IMR-90 (cell line): Measurements from ENCODE around the gene ZNF341. TPM values are rescaled to one million over a fixed set of nuclear protein-coding genes. Genes with fewer than 3 reads are reported as not detected.

Experiments
- ATAC-seq: fragments of 200-7000 bp; cut with Tn5 transposase; 2 replicates; pipeline ENCODE4 v1.9.1; 2020; ENCODE audit warnings: low read depth, mild to moderate bottlenecking, moderate library complexity
- BruUV-seq: library from RNA; stranded (reverse); fragments of 400-500 nt; replicated peaks from 2 replicates; lab custom pipeline; 2021; lab: Mats Ljungman, UMichigan
- CTCF ChIA-PET: fragments of 300-600 bp; formaldehyde crosslinking; extraction: SDS; loops from one replicate; lab custom pipeline; 2021; ENCODE audit warnings: antibody characterized with exemption; lab: Yijun Ruan, JAX
- POLR2A ChIA-PET: fragments of 300-600 bp; sonication (Branson Sonifier 250); formaldehyde crosslinking; loops from one replicate; lab custom pipeline; 2022; ENCODE audit warnings: antibody characterized with exemption; ENCODE audit not compliant: unreplicated experiment; lab: Charles Lee
- DNase-seq: peaks from one replicate; pipeline ENCODE4 v3.0.0; 2013
- H2AFZ ChIP-seq: replicated peaks from 2 replicates; pipeline ENCODE3; 2013; ENCODE audit warnings: low read length, mild to moderate bottlenecking; ENCODE audit not compliant: poor library complexity
- H2AK5ac ChIP-seq: 2 replicates; pipeline ENCODE4 v1.6.1; 2013; ENCODE audit warnings: low read depth, low read length, inconsistent platforms
- H2AK9ac ChIP-seq: replicated peaks from 2 replicates; pipeline ENCODE3; 2013; ENCODE audit warnings: mild to moderate bottlenecking, low read depth, low read length, moderate library complexity; ENCODE audit not compliant: poor library complexity
- H2BK120ac ChIP-seq: 2 replicates; pipeline ENCODE4 v1.6.1; 2013; ENCODE audit warnings: low read depth, low read length, inconsistent platforms
- H2BK15ac ChIP-seq: 3 replicates; pipeline ENCODE4 v1.6.1; 2013; ENCODE audit warnings: low read depth, low read length, inconsistent platforms
- H2BK20ac ChIP-seq: 2 replicates; pipeline ENCODE4 v1.6.1; 2013; ENCODE audit warnings: low read depth, mild to moderate bottlenecking, inconsistent platforms, low read length, moderate library complexity
- H2BK5ac ChIP-seq: 2 replicates; pipeline ENCODE4 v1.6.1; 2013; ENCODE audit warnings: mild to moderate bottlenecking, low read depth, low read length, inconsistent platforms; ENCODE audit not compliant: poor library complexity, severe bottlenecking
- H3K14ac ChIP-seq: replicated peaks from 2 replicates; pipeline ENCODE4 v1.6.1; 2013; ENCODE audit warnings: low read depth, low read length, inconsistent platforms
- H3K18ac ChIP-seq: 2 replicates; pipeline ENCODE4 v1.6.1; 2013; ENCODE audit warnings: low read depth, low read length, control low read depth
- H3K23ac ChIP-seq: 2 replicates; pipeline ENCODE4 v1.6.1; 2013; ENCODE audit warnings: low read depth, low read length, inconsistent platforms
- H3K27ac ChIP-seq: 2 replicates; pipeline ENCODE4 v1.5.1; 2013; ENCODE audit warnings: mild to moderate bottlenecking, control low read depth, low read length; ENCODE audit not compliant: insufficient read depth
- H3K27me3 ChIP-seq: 2 replicates; pipeline ENCODE4 v1.6.1; 2013; ENCODE audit warnings: low read length; ENCODE audit not compliant: control insufficient read depth, insufficient read depth
- H3K36me3 ChIP-seq: 2 replicates; pipeline ENCODE4 v1.6.1; 2013; ENCODE audit warnings: low read length, mixed read lengths; ENCODE audit not compliant: control insufficient read depth, insufficient read depth
- H3K4ac ChIP-seq: 2 replicates; pipeline ENCODE4 v1.6.1; 2013; ENCODE audit warnings: low read depth, low read length, inconsistent platforms
- H3K4me1 ChIP-seq: 2 replicates; pipeline ENCODE4 v1.6.1; 2013; ENCODE audit warnings: low read length, mixed read lengths; ENCODE audit not compliant: control insufficient read depth, insufficient read depth
- H3K4me2 ChIP-seq: 2 replicates; pipeline ENCODE4 v1.6.1; 2013; ENCODE audit warnings: low read depth, mild to moderate bottlenecking, control low read depth, low read length, moderate library complexity
- H3K4me3 ChIP-seq: 2 replicates; pipeline ENCODE4 v1.5.1; 2013; ENCODE audit warnings: low read depth, mild to moderate bottlenecking, control low read depth, low read length, moderate library complexity; ENCODE audit not compliant: insufficient read depth
- H3K56ac ChIP-seq: 2 replicates; pipeline ENCODE4 v1.6.1; 2013; ENCODE audit warnings: low read length, inconsistent platforms; ENCODE audit not compliant: insufficient read depth; ENCODE audit errors: extremely low read depth
- H3K79me1 ChIP-seq, 2 experiments: 2 replicates each; pipeline ENCODE4 v1.6.1; 2013; ENCODE audit warnings: low read length in 2 of 2, inconsistent platforms in 1 of 2, low read depth in 1 of 2
- H3K9ac ChIP-seq: 2 replicates; pipeline ENCODE4 v1.6.1; 2013; ENCODE audit warnings: low read depth, low read length, control low read depth
- H3K9me1 ChIP-seq: 2 replicates; pipeline ENCODE4 v1.6.1; 2013; ENCODE audit warnings: low read length, inconsistent platforms; ENCODE audit not compliant: insufficient read depth
- H3K9me3 ChIP-seq: 2 replicates; pipeline ENCODE4 v1.6.1; 2013; ENCODE audit warnings: low read length; ENCODE audit not compliant: control insufficient read depth, insufficient read depth
- H4K20me1 ChIP-seq: 2 replicates; pipeline ENCODE4 v1.6.1; 2013; ENCODE audit warnings: low read length, inconsistent platforms; ENCODE audit not compliant: insufficient read depth
- H4K5ac ChIP-seq: 2 replicates; pipeline ENCODE4 v1.6.1; 2013; ENCODE audit warnings: mild to moderate bottlenecking, low read depth, low read length, control low read depth
- H4K8ac ChIP-seq, 2 experiments: 2 replicates each; pipeline ENCODE4 v1.6.1; 2013; ENCODE audit warnings: low read depth in 2 of 2, low read length in 2 of 2, control low read depth in 1 of 2, inconsistent platforms in 1 of 2
- H4K91ac ChIP-seq: 2 replicates; pipeline ENCODE4 v1.6.1; 2013; ENCODE audit warnings: low read depth, low read length, inconsistent platforms; ENCODE audit not compliant: insufficient read depth
- CHD1 ChIP-seq: IDR thresholded peaks from 2 replicates; pipeline ENCODE4 v1.6.1; 2012; ENCODE audit warnings: low read depth, low read length, improper control_type of control experiment
- CTCF ChIP-seq: conservative IDR thresholded peaks from 2 replicates; pipeline ENCODE4 v1.5.1; 2012; ENCODE audit warnings: mild to moderate bottlenecking, low read depth, low read length, improper control_type of control experiment
- FOS ChIP-seq: fragments of 150-350 bp; IDR thresholded peaks from 2 replicates; pipeline ENCODE4 v1.6.1; 2016; ENCODE audit warnings: low read depth, low read length
- NFE2L2 ChIP-seq: fragments of 150-350 bp; IDR thresholded peaks from 2 replicates; pipeline ENCODE4 v1.6.1; 2016; ENCODE audit warnings: low read depth, mild to moderate bottlenecking, low read length
- RAD21 ChIP-seq: IDR thresholded peaks from 2 replicates; pipeline ENCODE4 v1.6.1; 2012; ENCODE audit warnings: low read length, improper control_type of control experiment
- RCOR1 ChIP-seq: IDR thresholded peaks from 2 replicates; pipeline ENCODE4 v1.6.1; 2012; ENCODE audit warnings: mild to moderate bottlenecking, low read length, improper control_type of control experiment; ENCODE audit not compliant: insufficient replicate concordance
- RFX5 ChIP-seq: IDR thresholded peaks from 2 replicates; pipeline ENCODE4 v1.8.0; 2012; ENCODE audit warnings: low read depth, mild to moderate bottlenecking, low read length, moderate library complexity
- SMC3 ChIP-seq: fragments of 150-350 bp; IDR thresholded peaks from 2 replicates; pipeline ENCODE4 v1.6.1; 2016; ENCODE audit warnings: low read depth, mild to moderate bottlenecking, antibody characterized with exemption, low read length, moderate library complexity
- USF2 ChIP-seq: fragments of 150-350 bp; IDR thresholded peaks from 2 replicates; pipeline ENCODE4 v1.6.1; 2017; ENCODE audit warnings: mild to moderate bottlenecking, antibody characterized with exemption, low read length, low read depth
- WGBS, 2 experiments: methylation state at CpG; one replicate each; pipeline versions ENCODE4 v1.1.5 to v1.1.7; 2013; ENCODE audit warnings: missing lambda C conversion rate in 2 of 2; ENCODE audit not compliant: insufficient read length in 1 of 2; ENCODE audit errors: extremely low coverage in 2 of 2; 5-methylcytosine and 5-hydroxymethylcytosine counted together
- dilution Hi-C: fragments of 300-500 bp; cut with HindIII; formaldehyde crosslinking; loops from one replicate; pipeline ENCODE4 v1.14.3; 2018; ENCODE audit warnings: low sequenced_read_pairs; ENCODE audit not compliant: unreplicated experiment
- in situ Hi-C: fragments of 300-500 bp; cut with MboI; formaldehyde crosslinking; loops from 3 replicates; pipeline ENCODE4 v1.14.3; 2019; ENCODE audit warnings: low sequenced_read_pairs, inconsistent platforms, mixed read lengths
- intact Hi-C: fragments of 100-400 bp; cut with micrococcal nuclease; formaldehyde crosslinking; loops from 2 replicates; pipeline ENCODE4 v1.10.0; 2022
- polyA plus RNA-seq, 3 experiments: library from polyadenylated mRNA; depleted of rRNA; stranded (reverse); fragments of >200 nt; gene quantifications; 2 replicates each; pipeline ENCODE4 v1.2.3, GENCODE V29; 2012; ENCODE audit warnings: low replicate concordance in 1 of 3
- total RNA-seq: library from RNA; depleted of rRNA; stranded (reverse); fragments of >200 nt; gene quantifications from 2 replicates; pipeline ENCODE4 v1.2.3, GENCODE V29; 2012
- TF ChIP-seq, protein P1 (sequence below): fragments of 150-350 bp; IDR thresholded peaks from 2 replicates; pipeline ENCODE4 v1.6.1; 2016; ENCODE audit warnings: low read depth, mild to moderate bottlenecking, low read length, moderate library complexity, borderline replicate concordance

The ZNF341 gene
- total and polyA plus RNA-seq, 2 of the 4 experiments (the other 2 are of a cell fraction): 1.1 to 3.4 TPM

DNA sequence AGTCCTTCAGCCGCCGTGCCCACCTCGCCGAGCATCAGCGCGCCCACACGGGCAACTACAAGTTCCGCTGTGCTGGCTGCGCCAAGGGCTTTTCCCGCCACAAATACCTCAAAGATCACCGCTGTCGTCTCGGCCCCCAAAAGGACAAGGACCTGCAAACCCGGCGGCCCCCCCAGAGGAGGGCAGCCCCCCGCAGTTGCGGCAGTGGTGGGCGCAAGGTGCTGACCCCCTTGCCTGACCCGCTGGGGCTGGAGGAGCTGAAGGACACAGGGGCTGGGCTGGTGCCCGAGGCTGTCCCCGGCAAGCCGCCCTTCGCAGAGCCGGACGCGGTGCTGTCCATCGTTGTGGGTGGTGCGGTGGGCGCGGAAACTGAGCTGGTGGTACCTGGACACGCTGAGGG is 59.2 kb downstream of the ZNF341 start:
- no peak overlapping the region for H3K18ac ChIP-seq
- no peaks in the 10 kb centered on the region for H3K9me3 ChIP-seq
- H3K4me1 ChIP-seq: peaks cover 10% of the 10 kb centered on the region
- no peak overlapping the region for H2AFZ ChIP-seq
- no peak overlapping the region for H3K14ac ChIP-seq
- TF ChIP-seq CTCF (no peak), RCOR1 (no peak), RAD21 (no peak), RFX5 (no peak), NFE2L2 (no peak), USF2 (no peak), SMC3 (no peak), FOS (no peak), CHD1 (no peak)
- TF ChIP-seq, protein P1, sequence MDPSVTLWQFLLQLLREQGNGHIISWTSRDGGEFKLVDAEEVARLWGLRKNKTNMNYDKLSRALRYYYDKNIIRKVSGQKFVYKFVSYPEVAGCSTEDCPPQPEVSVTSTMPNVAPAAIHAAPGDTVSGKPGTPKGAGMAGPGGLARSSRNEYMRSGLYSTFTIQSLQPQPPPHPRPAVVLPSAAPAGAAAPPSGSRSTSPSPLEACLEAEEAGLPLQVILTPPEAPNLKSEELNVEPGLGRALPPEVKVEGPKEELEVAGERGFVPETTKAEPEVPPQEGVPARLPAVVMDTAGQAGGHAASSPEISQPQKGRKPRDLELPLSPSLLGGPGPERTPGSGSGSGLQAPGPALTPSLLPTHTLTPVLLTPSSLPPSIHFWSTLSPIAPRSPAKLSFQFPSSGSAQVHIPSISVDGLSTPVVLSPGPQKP: no peak
- CTCF ChIA-PET: no interaction called here
- no peak overlapping the region for H2BK120ac ChIP-seq
- H2BK5ac ChIP-seq: no peak overlapping the region
- ATAC-seq (no peak), DNase-seq (no peak)
- no peaks in the 10 kb centered on the region; a peak in 1 of 4 replicates for H3K79me1 ChIP-seq
- no peak overlapping the region for H2BK15ac ChIP-seq
- H4K91ac ChIP-seq: no peak overlapping the region
- no peaks in the 10 kb centered on the region for H3K9me1 ChIP-seq
- H3K27ac ChIP-seq: no peak overlapping the region
- no peaks in the 10 kb centered on the region for H3K27me3 ChIP-seq
- no peak overlapping the region for H3K4me3 ChIP-seq
- no peak overlapping the region for H3K4ac ChIP-seq
- H3K9ac ChIP-seq: no peak overlapping the region
- dilution Hi-C loops: no loop called here
- in situ Hi-C loops: no loop called here
- H4K20me1 ChIP-seq: peaks cover 14% of the 10 kb centered on the region; the same call in 1 of the 2 replicates
- intact Hi-C loops: no loop called here
- peaks cover 1% of the 10 kb centered on the region; the same call in 1 of the 2 replicates for H3K36me3 ChIP-seq
- no peak overlapping the region for H3K56ac ChIP-seq
- no TSS peak for BruUV-seq
- H2AK5ac ChIP-seq: no peak overlapping the region
- H3K4me2 ChIP-seq: no peak overlapping the region
- H2AK9ac ChIP-seq: no peak overlapping the region
- POLR2A ChIA-PET: no interaction called here
- WGBS, 2 experiments: 98% methylated on average over 16 of the region's 31 CpGs; no CpG with 5 or more reads in 1 of the 2 experiments
- no peak overlapping the region for H3K23ac ChIP-seq
- H4K8ac ChIP-seq: no peak overlapping the region
- no peak overlapping the region for H2BK20ac ChIP-seq
- no peak overlapping the region for H4K5ac ChIP-seq
